ENCODE results near the gene CDKAL1. TPM values are rescaled to one million over a fixed set of nuclear protein-coding genes. Genes with fewer than 3 reads are reported as not detected.

The CDKAL1 gene
- polyA plus RNA-seq, 2 of the 4 experiments (the other 2 are of a cell fraction), result 4.7 to 8.3 TPM

GRCh38 chr6:21116736-21117135, 582.5 kb downstream of the CDKAL1 start:
- Histone ChIP-seq H3K27ac (no peak overlapping the region), H3K9me3 (no peaks in the 10 kb centered on the region), H3K4me3 (no peak overlapping the region), H3K4me2 (no peak overlapping the region), H3K4me1 (peaks cover 7% of the 10 kb centered on the region; the same call in 2 of the 3 replicates)
- DNase-seq (ENCODE audit: low read depth in 1 of 2, low spot score in 1 of 2) (no peak), FAIRE-seq (no peak), ATAC-seq (no peak)
- TF ChIP-seq BCL3 (IDR thresholded peaks at IDR 0.05) (no peak), ATOH8 (CRISPR knock-in tag; IDR thresholded peaks at IDR 0.05; ENCODE audit: low read depth) (no peak), ESRRA (IDR thresholded peaks at IDR 0.05; ENCODE audit: borderline replicate concordance, low read length) (no peak), TP53 (CRISPR knock-in tag; IDR thresholded peaks at IDR 0.05) (no peak), JUNB (IDR thresholded peaks at IDR 0.05) (no peak), GATA3 (IDR thresholded peaks at IDR 0.05; ENCODE audit: borderline replicate concordance) (no peak), SREBF2 (IDR thresholded peaks at IDR 0.05) (no peak), ZFP36 (IDR thresholded peaks at IDR 0.05; ENCODE audit: borderline replicate concordance, partially characterized antibody) (no peak), FOSB (CRISPR knock-in tag; IDR thresholded peaks at IDR 0.05) (no peak), JUN (IDR thresholded peaks at IDR 0.05) (no peak), KDM1A (IDR thresholded peaks at IDR 0.05; ENCODE audit: low read depth) (no peak), POLR2AphosphoS2 (conservative IDR thresholded peaks at IDR 0.05; ENCODE audit: low read length) (no peak), CBX8 (IDR thresholded peaks at IDR 0.05) (no peak), NFE2L2 (conservative IDR thresholded peaks at IDR 0.05; ENCODE audit: low read length) (no peak), RFX5 (IDR thresholded peaks at IDR 0.05) (no peak), MYC (IDR thresholded peaks at IDR 0.05; ENCODE audit: borderline replicate concordance, low read length) (no peak)
- TF ChIP-seq, protein P1, sequence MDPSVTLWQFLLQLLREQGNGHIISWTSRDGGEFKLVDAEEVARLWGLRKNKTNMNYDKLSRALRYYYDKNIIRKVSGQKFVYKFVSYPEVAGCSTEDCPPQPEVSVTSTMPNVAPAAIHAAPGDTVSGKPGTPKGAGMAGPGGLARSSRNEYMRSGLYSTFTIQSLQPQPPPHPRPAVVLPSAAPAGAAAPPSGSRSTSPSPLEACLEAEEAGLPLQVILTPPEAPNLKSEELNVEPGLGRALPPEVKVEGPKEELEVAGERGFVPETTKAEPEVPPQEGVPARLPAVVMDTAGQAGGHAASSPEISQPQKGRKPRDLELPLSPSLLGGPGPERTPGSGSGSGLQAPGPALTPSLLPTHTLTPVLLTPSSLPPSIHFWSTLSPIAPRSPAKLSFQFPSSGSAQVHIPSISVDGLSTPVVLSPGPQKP (IDR thresholded peaks at IDR 0.05; ENCODE audit: low read depth, low read length), result no peak
- TF ChIP-seq, protein P2, sequence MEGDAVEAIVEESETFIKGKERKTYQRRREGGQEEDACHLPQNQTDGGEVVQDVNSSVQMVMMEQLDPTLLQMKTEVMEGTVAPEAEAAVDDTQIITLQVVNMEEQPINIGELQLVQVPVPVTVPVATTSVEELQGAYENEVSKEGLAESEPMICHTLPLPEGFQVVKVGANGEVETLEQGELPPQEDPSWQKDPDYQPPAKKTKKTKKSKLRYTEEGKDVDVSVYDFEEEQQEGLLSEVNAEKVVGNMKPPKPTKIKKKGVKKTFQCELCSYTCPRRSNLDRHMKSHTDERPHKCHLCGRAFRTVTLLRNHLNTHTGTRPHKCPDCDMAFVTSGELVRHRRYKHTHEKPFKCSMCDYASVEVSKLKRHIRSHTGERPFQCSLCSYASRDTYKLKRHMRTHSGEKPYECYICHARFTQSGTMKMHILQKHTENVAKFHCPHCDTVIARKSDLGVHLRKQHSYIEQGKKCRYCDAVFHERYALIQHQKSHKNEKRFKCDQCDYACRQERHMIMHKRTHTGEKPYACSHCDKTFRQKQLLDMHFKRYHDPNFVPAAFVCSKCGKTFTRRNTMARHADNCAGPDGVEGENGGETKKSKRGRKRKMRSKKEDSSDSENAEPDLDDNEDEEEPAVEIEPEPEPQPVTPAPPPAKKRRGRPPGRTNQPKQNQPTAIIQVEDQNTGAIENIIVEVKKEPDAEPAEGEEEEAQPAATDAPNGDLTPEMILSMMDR (IDR thresholded peaks at IDR 0.05), result no peak
- TF ChIP-seq, protein P3, sequence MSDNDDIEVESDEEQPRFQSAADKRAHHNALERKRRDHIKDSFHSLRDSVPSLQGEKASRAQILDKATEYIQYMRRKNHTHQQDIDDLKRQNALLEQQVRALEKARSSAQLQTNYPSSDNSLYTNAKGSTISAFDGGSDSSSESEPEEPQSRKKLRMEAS (IDR thresholded peaks at IDR 0.05), result no peak
- TF ChIP-seq, protein P4, sequence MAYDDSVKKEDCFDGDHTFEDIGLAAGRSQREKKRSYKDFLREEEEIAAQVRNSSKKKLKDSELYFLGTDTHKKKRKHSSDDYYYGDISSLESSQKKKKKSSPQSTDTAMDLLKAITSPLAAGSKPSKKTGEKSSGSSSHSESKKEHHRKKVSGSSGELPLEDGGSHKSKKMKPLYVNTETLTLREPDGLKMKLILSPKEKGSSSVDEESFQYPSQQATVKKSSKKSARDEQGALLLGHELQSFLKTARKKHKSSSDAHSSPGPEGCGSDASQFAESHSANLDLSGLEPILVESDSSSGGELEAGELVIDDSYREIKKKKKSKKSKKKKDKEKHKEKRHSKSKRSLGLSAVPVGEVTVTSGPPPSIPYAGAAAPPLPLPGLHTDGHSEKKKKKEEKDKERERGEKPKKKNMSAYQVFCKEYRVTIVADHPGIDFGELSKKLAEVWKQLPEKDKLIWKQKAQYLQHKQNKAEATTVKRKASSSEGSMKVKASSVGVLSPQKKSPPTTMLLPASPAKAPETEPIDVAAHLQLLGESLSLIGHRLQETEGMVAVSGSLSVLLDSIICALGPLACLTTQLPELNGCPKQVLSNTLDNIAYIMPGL (CRISPR knock-in tag; IDR thresholded peaks at IDR 0.05; ENCODE audit: borderline replicate concordance), result no peak
- CTCF ChIA-PET, result interaction anchor here (1.5 kb wide), 1 partner anchor 112 kb away, joined by 3 read pairs; no protein-coding TSS in a partner anchor
- whole genome bisulfite sequencing (ENCODE audit: missing lambda C conversion rate), result 93% methylated on average over 3 of the region's 3 CpGs
- POLR2A ChIA-PET, result no interaction called here

- ChIA-PET POLR2A (no interaction called here), CTCF (no interaction called here)
- WGBS (ENCODE audit: missing lambda C conversion rate), result 94% methylated on average over 5 of the region's 5 CpGs
- no peak for DNase-seq (ENCODE audit: low read depth in 1 of 2, low spot score in 1 of 2)
- no peak overlapping the region for H3K4me3 ChIP-seq
- H3K27ac ChIP-seq, result no peak overlapping the region
- H3K4me2 ChIP-seq, result no peak overlapping the region
- FAIRE-seq, result no peak
- no peak for ATAC-seq
- no peaks in the 10 kb centered on the region for H3K4me1 ChIP-seq
- no peaks in the 10 kb centered on the region for H3K9me3 ChIP-seq
- TF ChIP-seq NR3C1 (IDR thresholded peaks at IDR 0.05) (no peak), ATOH8 (CRISPR knock-in tag; IDR thresholded peaks at IDR 0.05; ENCODE audit: low read depth) (no peak), JUN (IDR thresholded peaks at IDR 0.05) (no peak), JUNB (IDR thresholded peaks at IDR 0.05) (no peak), TFCP2L1 (CRISPR knock-in tag; IDR thresholded peaks at IDR 0.05) (no peak)
These were observed 584.0 kb downstream of the CDKAL1 start for GRCh38 chr6:21118216-21118780.
